ENCODE results near the gene BFSP2. TPM values are rescaled to one million over a fixed set of nuclear protein-coding genes. Genes with fewer than 3 reads are reported as not detected.

The BFSP2 gene
- total and polyA plus RNA-seq, 2 of the 13 experiments (the other 11 are each of a cell fraction or from before 2014, with no cell fraction given): not detected

GRCh38 chr3:133455960-133456359 lies 56.1 kb downstream of the BFSP2 start (continued):
- TF ChIP-seq GABPB1 (CRISPR knock-in tag; IDR thresholded peaks at IDR 0.05): no peak
- TF ChIP-seq, protein P1, sequence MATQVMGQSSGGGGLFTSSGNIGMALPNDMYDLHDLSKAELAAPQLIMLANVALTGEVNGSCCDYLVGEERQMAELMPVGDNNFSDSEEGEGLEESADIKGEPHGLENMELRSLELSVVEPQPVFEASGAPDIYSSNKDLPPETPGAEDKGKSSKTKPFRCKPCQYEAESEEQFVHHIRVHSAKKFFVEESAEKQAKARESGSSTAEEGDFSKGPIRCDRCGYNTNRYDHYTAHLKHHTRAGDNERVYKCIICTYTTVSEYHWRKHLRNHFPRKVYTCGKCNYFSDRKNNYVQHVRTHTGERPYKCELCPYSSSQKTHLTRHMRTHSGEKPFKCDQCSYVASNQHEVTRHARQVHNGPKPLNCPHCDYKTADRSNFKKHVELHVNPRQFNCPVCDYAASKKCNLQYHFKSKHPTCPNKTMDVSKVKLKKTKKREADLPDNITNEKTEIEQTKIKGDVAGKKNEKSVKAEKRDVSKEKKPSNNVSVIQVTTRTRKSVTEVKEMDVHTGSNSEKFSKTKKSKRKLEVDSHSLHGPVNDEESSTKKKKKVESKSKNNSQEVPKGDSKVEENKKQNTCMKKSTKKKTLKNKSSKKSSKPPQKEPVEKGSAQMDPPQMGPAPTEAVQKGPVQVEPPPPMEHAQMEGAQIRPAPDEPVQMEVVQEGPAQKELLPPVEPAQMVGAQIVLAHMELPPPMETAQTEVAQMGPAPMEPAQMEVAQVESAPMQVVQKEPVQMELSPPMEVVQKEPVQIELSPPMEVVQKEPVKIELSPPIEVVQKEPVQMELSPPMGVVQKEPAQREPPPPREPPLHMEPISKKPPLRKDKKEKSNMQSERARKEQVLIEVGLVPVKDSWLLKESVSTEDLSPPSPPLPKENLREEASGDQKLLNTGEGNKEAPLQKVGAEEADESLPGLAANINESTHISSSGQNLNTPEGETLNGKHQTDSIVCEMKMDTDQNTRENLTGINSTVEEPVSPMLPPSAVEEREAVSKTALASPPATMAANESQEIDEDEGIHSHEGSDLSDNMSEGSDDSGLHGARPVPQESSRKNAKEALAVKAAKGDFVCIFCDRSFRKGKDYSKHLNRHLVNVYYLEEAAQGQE (IDR thresholded peaks at IDR 0.05; ENCODE audit: borderline replicate concordance in 1 of 2, low read depth in 1 of 2, low read length in 2 of 2): no peak
- TF ChIP-seq, protein P2, sequence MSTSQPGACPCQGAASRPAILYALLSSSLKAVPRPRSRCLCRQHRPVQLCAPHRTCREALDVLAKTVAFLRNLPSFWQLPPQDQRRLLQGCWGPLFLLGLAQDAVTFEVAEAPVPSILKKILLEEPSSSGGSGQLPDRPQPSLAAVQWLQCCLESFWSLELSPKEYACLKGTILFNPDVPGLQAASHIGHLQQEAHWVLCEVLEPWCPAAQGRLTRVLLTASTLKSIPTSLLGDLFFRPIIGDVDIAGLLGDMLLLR (CRISPR knock-in tag; IDR thresholded peaks at IDR 0.05): no peak
- TF ChIP-seq FOXO4 (CRISPR knock-in tag; conservative IDR thresholded peaks at IDR 0.05): no peak
- no peak for TF ChIP-seq HNRNPLL (IDR thresholded peaks at IDR 0.05; ENCODE audit: low read depth, low read length, poor library complexity, severe bottlenecking)

GRCh38 chr3:133457025-133457424 lies 57.2 kb downstream of the BFSP2 start:
- Histone ChIP-seq H3K4me1 (ENCODE audit: insufficient read depth, low read length) (peaks cover 54% of the 10 kb centered on the region), H3K9me3 (ENCODE audit: low read length) (no peaks in the 10 kb centered on the region), H3K27me3 (ENCODE audit: control insufficient read depth in 1 of 2, insufficient read depth in 2 of 2, low read length in 2 of 2) (0 out of 5 replicates have a peak, but pooled peaks cover 0 to 7% of the 10 kb centered on the region in 2 experiments), H3K79me2 (ENCODE audit: insufficient read depth, low read length) (no peaks in the 10 kb centered on the region), H4K20me1 (ENCODE audit: insufficient read depth, low read length) (no peaks in the 10 kb centered on the region), H3K27ac (ENCODE audit: extremely low read length, insufficient read depth, low read length) (no peak overlapping the region), H3K4me2 (ENCODE audit: low read depth, low read length) (no peak overlapping the region), H3K9ac (ENCODE audit: insufficient read depth, low read depth, low read length) (no peak overlapping the region), H2AFZ (ENCODE audit: low read length) (no peak overlapping the region), H3K4me3 (replicated peaks in 1 of 3; ENCODE audit: insufficient read depth in 1 of 3, low read depth in 2 of 3, low read length in 3 of 3) (no peak overlapping the region), H3K36me3 (replicated peaks in 1 of 2; ENCODE audit: control insufficient read depth in 1 of 2, insufficient read depth in 2 of 2, low read length in 2 of 2) (no peaks in the 10 kb centered on the region)
- DNase-seq (ENCODE audit: low spot score) (no peak), FAIRE-seq (no peak), ATAC-seq (no peak)
- 4% methylated on average over 3 of the region's 3 CpGs for WGBS (ENCODE audit: low lambda C conversion rate)
- BruUV-seq (replicated peaks): no TSS peak
- in situ Hi-C loops (cut with HindIII; ENCODE audit: extremely low pct_ligation_motif_present, low pct_unique_long_range_greater_than_20kb) (no loop called here), intact Hi-C loops (cut with micrococcal nuclease; ENCODE audit: unreplicated experiment) (no loop called here)
- ChIA-PET POLR2A (interaction anchor here (0.8 to 1.4 kb wide), 2 partner anchors 12 to 117 kb away, joined by 3 read pairs; partner anchors contain the start of gene CDV3), CTCF (ENCODE audit: low intra/inter-chr PET ratio, low total read pairs) (no interaction called here)
- TF ChIP-seq ZNF878 (CRISPR knock-in tag; IDR thresholded peaks at IDR 0.05) (no peak), MTF1 (CRISPR knock-in tag; IDR thresholded peaks at IDR 0.05) (no peak), ZNF12 (CRISPR knock-in tag; IDR thresholded peaks at IDR 0.05) (no peak), GPBP1L1 (CRISPR knock-in tag; IDR thresholded peaks at IDR 0.05) (no peak), MEF2D (CRISPR knock-in tag; IDR thresholded peaks at IDR 0.05) (no peak), ZNF180 (CRISPR knock-in tag; IDR thresholded peaks at IDR 0.05; ENCODE audit: borderline replicate concordance, low read depth) (no peak), ZNF33A (CRISPR knock-in tag; IDR thresholded peaks at IDR 0.05; ENCODE audit: borderline replicate concordance) (no peak), SMC3 (IDR thresholded peaks at IDR 0.05; ENCODE audit: low read length) (no peak)
